COR-L47 (cell line): ENCODE data around the gene ZNF850.
A peak's percentile ranks its signal among the peaks of the same experiment; 100 is the strongest.

ENCODE experiments used
- DNase-seq: peaks from one replicate; lab custom pipeline; 2025; lab: John Stamatoyannopoulos, UW

ZNF850 gene

DNA sequence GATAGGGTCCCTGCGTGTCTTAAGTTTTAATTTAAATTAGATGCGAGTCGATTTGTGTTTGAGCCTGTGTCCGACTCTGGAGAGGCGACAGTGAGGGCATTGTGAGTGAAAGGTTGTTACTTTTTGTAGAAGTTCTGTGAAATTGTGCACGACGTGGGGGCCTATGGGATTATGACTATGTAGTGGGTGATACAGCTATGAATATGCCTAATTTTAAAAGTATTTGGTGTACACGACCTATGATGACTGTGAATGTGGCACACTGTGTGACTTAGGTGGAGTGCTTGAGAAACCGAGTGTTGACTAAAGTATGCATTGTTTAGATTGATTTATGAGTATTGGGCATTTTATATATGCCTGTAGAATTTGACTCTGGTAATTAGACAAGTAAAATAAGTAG is 84.5 kb downstream of the ZNF850 start:
- no peak for DNase-seq

DNA sequence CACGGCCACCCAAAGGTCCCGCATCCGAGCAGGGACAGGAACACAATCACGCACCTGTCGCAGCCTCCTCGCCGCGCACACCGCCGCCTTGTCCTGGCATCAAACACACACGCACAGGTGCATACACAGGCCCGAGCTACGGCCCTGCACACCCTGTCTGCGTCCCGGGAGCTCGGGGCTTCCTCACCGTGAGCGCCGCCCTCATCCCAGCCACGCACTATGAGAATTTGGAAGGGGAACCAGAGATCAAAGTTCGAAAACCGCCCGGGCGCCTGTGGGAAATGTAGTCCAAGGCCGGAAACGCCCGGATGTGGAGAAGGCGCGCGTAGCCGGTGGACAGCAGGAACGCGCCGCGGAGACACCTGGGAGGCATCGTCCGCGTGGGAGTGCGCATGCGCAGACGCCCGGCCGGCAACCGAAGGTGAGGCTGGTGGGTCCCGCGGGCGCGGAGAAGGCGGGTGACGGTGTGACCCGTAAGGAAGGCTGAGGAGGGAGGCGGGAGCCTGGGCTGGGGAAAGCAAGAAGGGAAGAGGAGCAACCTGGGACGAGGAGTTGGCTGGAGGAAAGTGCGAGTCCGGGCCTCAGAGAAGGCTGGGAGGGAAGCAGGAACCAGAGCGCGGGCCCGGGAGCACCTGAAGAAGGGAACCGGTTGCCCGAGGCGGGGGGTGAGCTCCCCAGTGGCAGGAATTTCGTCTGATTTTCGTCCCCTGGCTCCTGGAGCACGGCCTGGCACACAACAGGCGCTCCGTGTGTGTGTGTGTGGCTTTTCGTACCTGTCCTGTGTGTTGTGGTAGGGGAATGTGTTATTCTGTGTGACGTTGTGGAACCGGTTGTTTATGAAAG is 85.2 kb downstream of the ZNF850 start, which contains the start of gene ZNF567:
Gene ZNF567 (plus strand): TSS at position 399 of the 843 bp plus-strand sequence. CDS start 7,256 bp downstream, outside the sequence.
- peak; percentile 95 for DNase-seq

DNA sequence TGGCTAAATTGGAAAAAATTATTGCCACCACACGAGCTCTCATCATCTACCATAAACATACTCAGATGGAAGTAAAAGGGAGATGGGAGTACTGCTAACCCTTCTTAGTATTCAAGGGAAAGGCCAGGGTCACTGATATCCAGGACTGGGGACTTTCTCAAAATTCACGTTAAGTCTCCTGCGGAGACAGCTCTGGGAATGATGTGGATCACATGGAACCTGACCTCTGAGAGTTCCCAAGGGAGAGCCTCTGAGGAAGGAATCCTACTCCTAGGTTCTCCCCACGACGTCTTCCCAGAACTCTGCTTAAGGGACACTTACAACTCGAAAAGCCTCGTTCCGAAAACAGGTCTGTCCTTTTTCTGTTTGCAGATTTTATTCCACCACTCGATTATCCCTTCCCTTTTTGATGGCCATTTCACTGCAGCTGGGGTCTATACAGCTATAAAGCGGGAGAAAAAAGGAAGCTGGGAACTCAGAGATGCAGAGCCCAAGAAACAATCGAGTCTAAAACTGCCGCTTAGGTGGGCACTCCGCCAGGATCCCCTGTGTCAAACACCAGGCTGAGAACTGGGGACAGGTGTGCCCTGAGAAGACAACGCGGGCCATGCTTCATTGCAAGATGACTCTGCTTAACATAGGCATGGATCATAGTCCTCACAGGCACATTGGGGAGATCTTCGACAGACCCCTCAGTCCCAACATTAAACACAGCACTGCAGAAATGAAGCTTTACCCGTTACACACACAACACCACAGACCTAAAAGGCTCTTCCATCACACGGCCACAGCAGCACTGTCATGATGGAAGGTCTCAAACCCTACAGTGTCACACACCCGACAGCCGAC is 86.0 kb downstream of the ZNF850 start:
- DNase-seq: no peak

DNA sequence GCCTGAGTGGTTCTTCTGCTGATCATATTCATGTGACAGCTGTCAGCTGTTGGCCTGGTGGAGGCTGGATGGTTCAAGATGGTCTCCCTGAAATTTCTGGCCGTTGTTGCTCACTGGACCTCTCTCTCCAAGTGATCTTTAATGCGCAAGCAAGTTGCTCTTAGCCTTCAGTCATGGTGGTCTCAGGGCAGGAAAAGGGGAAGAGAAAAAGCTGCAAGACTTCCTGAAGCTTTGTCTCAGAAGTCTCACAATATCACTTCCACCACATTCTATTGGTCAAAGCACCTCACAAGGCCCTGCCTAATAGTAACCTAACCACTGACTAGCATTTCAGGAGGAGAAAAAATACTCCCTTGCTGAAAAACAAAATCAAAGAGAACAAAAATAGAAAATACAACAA is 86.8 kb downstream of the ZNF850 start:
- no peak for DNase-seq

DNA sequence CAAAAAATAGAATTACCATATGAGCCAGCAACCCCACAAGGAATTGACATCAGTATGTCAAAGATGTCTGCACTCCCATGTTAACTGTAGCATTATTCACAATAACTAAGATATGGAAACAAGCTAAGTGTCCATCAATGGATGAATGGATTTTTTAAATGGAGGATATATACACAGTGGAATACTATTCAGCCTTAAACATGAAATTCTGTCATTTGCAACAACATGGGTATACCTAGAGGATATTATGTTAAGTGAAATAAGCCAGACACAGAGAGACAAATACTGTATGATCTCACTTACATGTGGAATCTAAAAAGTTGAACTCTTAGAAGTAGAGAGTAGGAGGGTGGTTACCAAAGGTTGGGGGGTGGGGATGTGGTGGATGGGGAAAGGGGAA is 93.2 kb downstream of the ZNF850 start:
- DNase-seq: no peak

DNA sequence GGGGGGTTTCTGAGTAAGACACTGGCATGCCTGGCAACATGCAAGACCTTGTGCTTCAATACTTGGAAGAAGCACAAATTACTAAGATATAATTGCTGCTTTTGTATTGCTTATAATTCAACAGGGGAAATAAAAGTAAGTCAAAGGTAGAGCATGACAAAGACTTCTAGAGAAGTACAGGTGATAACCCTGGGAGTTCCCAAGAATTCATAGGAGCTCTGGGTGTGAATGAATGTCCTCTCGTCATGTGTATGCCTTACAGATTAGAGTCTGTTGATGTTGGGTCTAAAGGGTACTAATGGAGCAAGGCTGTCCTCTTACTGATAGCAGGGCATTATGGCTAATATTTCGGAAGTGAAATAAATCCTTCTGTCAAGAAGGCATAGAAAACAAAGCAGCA is 98.4 kb downstream of the ZNF850 start:
- DNase-seq: no peak

DNA sequence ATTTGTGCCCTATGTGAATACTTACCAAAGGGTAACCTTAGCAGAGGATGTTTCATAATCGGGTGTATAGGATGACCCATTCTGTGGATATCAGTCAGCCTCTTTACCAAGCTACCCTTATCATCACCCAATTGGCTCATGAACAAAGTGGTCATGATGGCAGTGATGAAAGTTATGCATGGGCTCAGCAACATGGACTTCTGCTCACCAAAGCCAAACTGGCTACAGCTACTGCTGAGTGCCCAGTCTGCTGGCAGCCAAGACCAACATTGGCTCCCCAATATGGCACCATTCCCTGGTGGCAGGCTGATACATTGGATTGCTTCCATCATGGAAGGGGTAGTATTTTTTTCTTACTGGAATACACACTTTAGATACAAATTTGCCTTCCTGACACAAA is 100.2 kb downstream of the ZNF850 start:
- DNase-seq: no peak

DNA sequence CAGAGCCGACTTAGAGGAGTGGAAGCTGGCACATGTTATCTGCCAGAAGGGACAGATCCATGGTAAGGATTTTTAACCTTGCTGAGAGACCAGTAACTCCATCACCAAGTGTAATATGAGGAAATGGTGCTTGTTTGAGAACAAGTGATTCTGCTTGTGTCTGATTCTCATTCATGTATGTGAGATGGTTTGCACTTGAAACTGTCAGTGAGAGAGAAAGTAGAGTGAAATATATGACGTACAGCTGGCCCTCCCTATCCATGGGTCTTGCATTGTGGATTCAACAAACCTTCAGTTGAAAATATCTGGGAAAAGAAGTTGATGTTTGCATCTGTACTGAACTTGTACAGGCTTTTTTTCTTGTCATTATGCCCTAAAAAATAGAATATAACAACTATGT is 104.0 kb downstream of the ZNF850 start:
- DNase-seq: no peak

DNA sequence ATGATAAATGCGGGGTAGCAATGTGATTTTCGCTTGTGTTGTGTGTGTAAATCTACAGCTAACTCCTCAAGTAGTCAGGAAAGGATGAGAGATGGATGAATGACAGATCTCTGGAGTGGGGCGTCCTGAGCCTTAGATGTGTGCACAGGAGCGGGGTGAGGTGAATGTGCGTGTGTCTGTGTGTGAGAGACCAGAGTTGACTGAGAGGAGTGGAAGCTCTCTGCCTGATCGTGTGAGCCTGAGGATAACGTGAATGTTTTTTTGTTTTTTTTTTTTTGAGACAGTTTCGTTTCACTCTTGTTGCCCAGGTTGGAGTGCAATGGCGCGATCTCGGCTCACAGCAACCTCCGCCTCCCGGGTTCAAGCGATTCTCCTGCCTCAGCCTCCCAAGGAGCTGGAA is 106.8 kb downstream of the ZNF850 start:
- no peak for DNase-seq
